Peyer's patch (tissue), 4 donors: ENCODE data around the gene OS9. TPM values are rescaled to one million over a fixed set of nuclear protein-coding genes. Genes with fewer than 3 reads are reported as not detected.
"Not testable (repeated sequence)": the region's sequence is repeated elsewhere in the genome, so short reads cannot be mapped to it uniquely, and the experiment has no call there.

Source experiments
- DNase-seq, 3 donors: peaks; one replicate each; pipeline ENCODE4 v3.0.0-alpha.2; 2017 to 2019
- H3K27ac ChIP-seq, 4 donors: fragments of 200-600 bp; sonication (generic); one replicate each; pipeline ENCODE4 v1.5.1; 2016 to 2019
- H3K27me3 ChIP-seq, 2 donors: fragments of 200-600 bp; sonication (generic); one replicate each; pipeline ENCODE4 v1.5.1; 2019
- H3K36me3 ChIP-seq, 3 donors: fragments of 200-600 bp; sonication (generic); one replicate each; pipeline ENCODE4 v1.5.1; 2016 to 2019
- H3K4me1 ChIP-seq, 4 donors: fragments of 200-600 bp; sonication (generic); one replicate each; pipeline ENCODE4 v1.5.1; 2016 to 2019
- H3K4me3 ChIP-seq, 4 donors: fragments of 200-600 bp; sonication (generic); 1 replicate in 3 of 4; 2 replicates in 1 of 4; pipeline ENCODE4 v1.5.1; 2016 to 2019; ENCODE audit warnings: mild to moderate bottlenecking in 1 of 4
- H3K9me3 ChIP-seq, 4 donors: fragments of 200-600 bp; sonication (generic); one replicate each; pipeline ENCODE4 v1.5.1; 2016 to 2019; ENCODE audit warnings: mild to moderate bottlenecking in 1 of 4
- CTCF ChIP-seq, 6 experiments: fragments of 450-650 bp in 4 of 6; fragments of 200-600 bp in 2 of 6; sonication (generic) in 1 of 6; IDR thresholded peaks; one replicate each; pipeline ENCODE4 v1.5.1; 2017 to 2019; ENCODE audit warnings: antibody characterized with exemption in 6 of 6, mild to moderate bottlenecking in 3 of 6, moderate library complexity in 1 of 6
- POLR2A ChIP-seq, 2 donors: fragments of 450-650 bp; IDR thresholded peaks; one replicate each; pipeline ENCODE4 v1.5.1; 2017; ENCODE audit warnings: antibody characterized with exemption in 2 of 2, mild to moderate bottlenecking in 2 of 2, moderate library complexity in 2 of 2
- total RNA-seq, 4 donors: library from RNA; depleted of rRNA; stranded (reverse); fragments of >200 nt; gene quantifications; one replicate each; pipeline ENCODE4 v1.1.0, GENCODE V29; 2016

OS9 gene
- total RNA-seq, 4 donors from 2014 or later: 275 to 353 (median 292) TPM

DNA sequence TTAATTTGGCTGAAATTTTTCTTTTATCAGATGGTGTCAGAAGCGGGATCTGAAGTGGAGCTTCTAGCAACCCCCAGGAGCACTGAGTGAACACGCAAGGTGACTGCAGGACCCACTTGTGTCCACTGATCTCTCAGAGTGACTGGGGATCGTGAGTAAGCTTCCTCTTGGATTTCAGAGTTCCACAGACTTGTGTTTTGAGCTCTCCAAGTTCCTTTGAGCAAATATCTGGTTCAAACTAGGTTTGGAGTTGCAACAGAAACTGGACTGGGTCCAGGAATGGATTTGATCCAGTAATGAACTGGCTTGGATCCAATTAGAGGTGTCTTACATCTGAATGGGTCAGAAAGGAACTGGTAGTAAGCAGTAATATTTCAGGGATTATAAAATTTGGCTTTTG lies 36.2 kb upstream of the OS9 start:
- Histone ChIP-seq H3K9me3 (no peaks in the 10 kb centered on the region), H3K27ac (no peak overlapping the region), H3K4me1 (no peaks in the 10 kb centered on the region), H3K4me3 (no peak overlapping the region), H3K27me3 (no peaks in the 10 kb centered on the region), H3K36me3 (no peaks in the 10 kb centered on the region)
- TF ChIP-seq POLR2A (IDR thresholded peaks at IDR 0.05) (no peak), CTCF (IDR thresholded peaks at IDR 0.05) (no peak)
- no peak for DNase-seq

GRCh38 chr12:57658890-57659289 lies 35.0 kb upstream of the OS9 start:
- TF ChIP-seq CTCF (IDR thresholded peaks at IDR 0.05) (no peak), POLR2A (IDR thresholded peaks at IDR 0.05) (no peak)
- Histone ChIP-seq H3K9me3 (no peaks in the 10 kb centered on the region), H3K4me3 (no peak overlapping the region), H3K36me3 (no peaks in the 10 kb centered on the region), H3K27me3 (no peaks in the 10 kb centered on the region), H3K4me1 (no peaks in the 10 kb centered on the region), H3K27ac (no peak overlapping the region)
- no peak for DNase-seq

GRCh38 chr12:57661376-57661775 lies 32.6 kb upstream of the OS9 start:
- no peaks in the 10 kb centered on the region for H3K4me1 ChIP-seq
- no peak for DNase-seq
- no peak overlapping the region for H3K4me3 ChIP-seq
- no peaks in the 10 kb centered on the region for H3K36me3 ChIP-seq
- TF ChIP-seq CTCF (IDR thresholded peaks at IDR 0.05) (no peak), POLR2A (IDR thresholded peaks at IDR 0.05) (no peak)
- H3K27me3 ChIP-seq: no peaks in the 10 kb centered on the region
- H3K9me3 ChIP-seq: no peaks in the 10 kb centered on the region
- H3K27ac ChIP-seq: no peak overlapping the region

- not testable (repeated sequence) for H3K9me3 ChIP-seq, H3K4me3 ChIP-seq, DNase-seq, H3K4me1 ChIP-seq, H3K27me3 ChIP-seq, H3K27ac ChIP-seq, H3K36me3 ChIP-seq
Observed at GRCh38 chr12:57665066-57665820, 28.7 kb upstream of the OS9 start.

GRCh38 chr12:57666897-57667296 lies 27.0 kb upstream of the OS9 start:
- H3K27ac ChIP-seq: no peak overlapping the region
- no peak overlapping the region for H3K4me3 ChIP-seq
- H3K27me3 ChIP-seq: no peaks in the 10 kb centered on the region
- no peaks in the 10 kb centered on the region for H3K36me3 ChIP-seq
- H3K4me1 ChIP-seq: no peaks in the 10 kb centered on the region
- no peak for DNase-seq
- no peak for TF ChIP-seq POLR2A (IDR thresholded peaks at IDR 0.05)
- TF ChIP-seq CTCF (IDR thresholded peaks at IDR 0.05): no peak
- H3K9me3 ChIP-seq: no peaks in the 10 kb centered on the region

DNA sequence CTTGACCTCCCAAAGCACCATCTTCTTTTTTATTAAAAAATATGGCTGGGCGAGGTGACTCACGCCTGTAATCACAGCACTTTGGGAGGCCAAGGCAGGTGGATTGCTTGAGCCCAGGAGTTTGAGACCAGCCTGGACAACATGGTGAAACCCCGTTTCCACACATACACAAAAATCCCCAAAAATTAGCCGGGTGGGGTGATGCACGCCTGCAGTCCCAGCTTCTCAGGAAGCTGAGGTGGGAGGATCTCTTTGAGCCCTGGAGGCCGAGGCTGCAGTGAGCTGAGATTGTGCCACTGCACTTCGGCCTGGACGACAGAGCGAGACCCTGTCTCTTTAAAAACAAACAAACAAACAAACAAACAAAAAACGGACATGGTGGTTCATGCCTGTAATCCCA lies 24.2 kb upstream of the OS9 start:
- not testable (repeated sequence) for H3K4me1 ChIP-seq, H3K4me3 ChIP-seq, H3K36me3 ChIP-seq, H3K27ac ChIP-seq, H3K9me3 ChIP-seq, DNase-seq, H3K27me3 ChIP-seq

DNA sequence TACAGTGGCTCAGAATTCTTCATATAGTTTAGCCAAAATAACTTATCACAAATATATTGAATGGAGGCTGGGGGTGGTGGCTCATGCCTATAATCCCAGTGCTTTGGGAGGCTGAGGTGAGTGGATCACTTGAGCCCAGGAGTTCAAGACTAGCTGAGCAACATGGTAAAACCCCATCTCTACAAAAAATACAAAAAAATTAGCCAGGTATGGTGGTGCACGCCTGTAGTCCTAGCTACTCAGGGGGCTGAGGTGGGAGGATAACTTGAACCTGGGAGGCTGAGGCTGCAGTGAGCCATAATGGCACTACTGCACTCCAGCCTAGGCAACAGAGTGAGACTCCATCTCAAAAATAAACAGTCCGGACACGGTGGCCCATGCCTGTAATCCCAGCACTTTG lies 22.1 kb upstream of the OS9 start:
- H3K4me3 ChIP-seq, DNase-seq, H3K36me3 ChIP-seq, H3K9me3 ChIP-seq, H3K27ac ChIP-seq, H3K27me3 ChIP-seq, H3K4me1 ChIP-seq: not testable (repeated sequence)
